Activated CD8-positive, alpha-beta memory T cell treated with anti-CD3 and anti-CD28 coated beads for 1 hour (primary cell): Measurements from ENCODE around the gene OXGR1.
"Not testable (repeated sequence)": the region's sequence is repeated elsewhere in the genome, so short reads cannot be mapped to it uniquely, and the experiment has no call there.

Source experiments
- DNase-seq, 2 donors: peaks; one replicate each; pipeline ENCODE4 v3.0.0-alpha.2; 2020; ENCODE audit warnings: low read depth in 1 of 2; ENCODE audit errors: extremely low read depth in 1 of 2

OXGR1 gene

GRCh38 chr13:97005625-97006262 lies 11.5 kb upstream of the OXGR1 start:
- DNase-seq = no peak

GRCh38 chr13:97004886-97005285 lies 10.6 kb upstream of the OXGR1 start:
- no peak for DNase-seq

GRCh38 chr13:97004096-97004876 lies 10.0 kb upstream of the OXGR1 start:
- DNase-seq = no peak

- no peak for DNase-seq
Measured at GRCh38 chr13:97003071-97003470, 8.8 kb upstream of the OXGR1 start.

GRCh38 chr13:97002581-97002980 lies 8.3 kb upstream of the OXGR1 start:
- DNase-seq = no peak

- DNase-seq = no peak
Measured at GRCh38 chr13:97001636-97002035, 7.4 kb upstream of the OXGR1 start.

- no peak for DNase-seq
Measured at GRCh38 chr13:97000295-97000925, 6.1 kb upstream of the OXGR1 start.

GRCh38 chr13:96999091-96999490 lies 4.8 kb upstream of the OXGR1 start:
- DNase-seq = no peak

GRCh38 chr13:96998051-96998450 lies 3.8 kb upstream of the OXGR1 start:
- no peak for DNase-seq

GRCh38 chr13:96996886-96997285 lies 2.6 kb upstream of the OXGR1 start:
- no peak for DNase-seq

GRCh38 chr13:96996107-96996506 lies 1.8 kb upstream of the OXGR1 start:
- no peak for DNase-seq

GRCh38 chr13:96994858-96995243 lies 575 bp upstream of the OXGR1 start:
- no peak for DNase-seq

GRCh38 chr13:96993634-96994016 lies 651 bp downstream of the OXGR1 start:
- no peak for DNase-seq

- DNase-seq = no peak
Measured at GRCh38 chr13:96992633-96993032, 1.6 kb downstream of the OXGR1 start.

- DNase-seq = no peak
Measured at GRCh38 chr13:96991072-96991471, 3.2 kb downstream of the OXGR1 start.

- no peak for DNase-seq
Measured at GRCh38 chr13:96988441-96988840, 5.8 kb downstream of the OXGR1 start.

- DNase-seq = no peak
Measured at GRCh38 chr13:96984051-96984508, 10.2 kb downstream of the OXGR1 start.

- DNase-seq = no peak
Measured at GRCh38 chr13:96982672-96983071, 11.6 kb downstream of the OXGR1 start.

- not testable (repeated sequence) for DNase-seq
Measured at GRCh38 chr13:96979861-96980260, 14.4 kb downstream of the OXGR1 start.

GRCh38 chr13:96968027-96968426 lies 26.2 kb downstream of the OXGR1 start:
- no peak for DNase-seq

- no peak for DNase-seq
Measured at GRCh38 chr13:96967248-96967745, 27.0 kb downstream of the OXGR1 start.
